Measurements from ENCODE around the gene ITIH5. TPM values are rescaled to one million over a fixed set of nuclear protein-coding genes. Genes with fewer than 3 reads are reported as not detected.

Gene ITIH5
- total and polyA plus RNA-seq, 2 of the 13 experiments (the other 11 are each of a cell fraction or from before 2014, with no cell fraction given) = 4.7 to 8.9 TPM

GRCh38 chr10:7519351-7519750 is 147.4 kb downstream of the ITIH5 start (continued):
- TF ChIP-seq POGK (CRISPR knock-in tag; conservative IDR thresholded peaks at IDR 0.05) (no peak), ZNF800 (CRISPR knock-in tag; IDR thresholded peaks at IDR 0.05) (no peak)

GRCh38 chr10:7518693-7519092 is 148.1 kb downstream of the ITIH5 start:
- in situ Hi-C loops (cut with HindIII; ENCODE audit: extremely low pct_ligation_motif_present, low pct_unique_long_range_greater_than_20kb) = no loop called here
- Histone ChIP-seq H3K4me1 (ENCODE audit: insufficient read depth, low read length) (peaks cover 9% of the 10 kb centered on the region), H4K20me1 (ENCODE audit: insufficient read depth, low read length) (no peaks in the 10 kb centered on the region), H3K4me3 (replicated peaks in 1 of 3; ENCODE audit: insufficient read depth in 1 of 3, low read depth in 2 of 3, low read length in 3 of 3) (no peak overlapping the region), H3K27ac (ENCODE audit: extremely low read length, insufficient read depth, low read length) (no peak overlapping the region), H3K9ac (ENCODE audit: insufficient read depth, low read depth, low read length) (no peak overlapping the region), H3K4me2 (ENCODE audit: low read depth, low read length) (no peak overlapping the region), H3K27me3 (ENCODE audit: control insufficient read depth in 1 of 2, insufficient read depth in 2 of 2, low read length in 2 of 2) (peaks cover 2 to 12% of the 10 kb centered on the region in 2 experiments; a peak in 4 of 5 replicates), H3K9me3 (ENCODE audit: low read length) (no peaks in the 10 kb centered on the region), H3K79me2 (ENCODE audit: insufficient read depth, low read length) (no peaks in the 10 kb centered on the region), H3K36me3 (replicated peaks in 1 of 2; ENCODE audit: control insufficient read depth in 1 of 2, insufficient read depth in 2 of 2, low read length in 2 of 2) (no peaks in the 10 kb centered on the region), H2AFZ (ENCODE audit: low read length) (no peak overlapping the region)
- ATAC-seq (no peak), FAIRE-seq (no peak), DNase-seq (ENCODE audit: low spot score) (no peak)
- no TSS peak for BruUV-seq (replicated peaks)
- ChIA-PET CTCF (ENCODE audit: low intra/inter-chr PET ratio, low total read pairs) (no interaction called here), POLR2A (no interaction called here)
- WGBS (ENCODE audit: low lambda C conversion rate) = 50% methylated on average over 1 of the region's 1 CpG
- TF ChIP-seq ZNF704 (CRISPR knock-in tag; IDR thresholded peaks at IDR 0.05; ENCODE audit: borderline replicate concordance) (no peak), PBX2 (CRISPR knock-in tag; IDR thresholded peaks at IDR 0.05) (no peak), ZNF850 (CRISPR knock-in tag; conservative IDR thresholded peaks at IDR 0.05) (no peak), ZNF713 (CRISPR knock-in tag; IDR thresholded peaks at IDR 0.05) (no peak), ZNF558 (CRISPR knock-in tag; IDR thresholded peaks at IDR 0.05; ENCODE audit: borderline replicate concordance) (no peak), RFXAP (CRISPR knock-in tag; IDR thresholded peaks at IDR 0.05; ENCODE audit: borderline replicate concordance) (no peak), ZNF230 (CRISPR knock-in tag; IDR thresholded peaks at IDR 0.05) (no peak), ZBTB21 (CRISPR knock-in tag; IDR thresholded peaks at IDR 0.05) (no peak), MYNN (CRISPR knock-in tag; IDR thresholded peaks at IDR 0.05; ENCODE audit: low read depth) (no peak), ZNF256 (CRISPR knock-in tag; conservative IDR thresholded peaks at IDR 0.05) (no peak), ISL2 (CRISPR knock-in tag; IDR thresholded peaks at IDR 0.05) (no peak), PRPF4 (IDR thresholded peaks at IDR 0.05; ENCODE audit: low read depth, low read length, poor library complexity, severe bottlenecking) (no peak), STAG1 (CRISPR knock-in tag; IDR thresholded peaks at IDR 0.05) (no peak), ZNF354B (CRISPR knock-in tag; IDR thresholded peaks at IDR 0.05) (no peak), ZNF576 (CRISPR knock-in tag; IDR thresholded peaks at IDR 0.05) (no peak), ZNF549 (CRISPR knock-in tag; IDR thresholded peaks at IDR 0.05) (no peak)
- intact Hi-C loops (cut with micrococcal nuclease; ENCODE audit: unreplicated experiment) = no loop called here
